Measurements from ENCODE around the gene BCL10. TPM values are rescaled to one million over a fixed set of nuclear protein-coding genes. Genes with fewer than 3 reads are reported as not detected.

The BCL10 gene
- total RNA-seq, 1 experiment from 2014 or later = 24.2 TPM

DNA sequence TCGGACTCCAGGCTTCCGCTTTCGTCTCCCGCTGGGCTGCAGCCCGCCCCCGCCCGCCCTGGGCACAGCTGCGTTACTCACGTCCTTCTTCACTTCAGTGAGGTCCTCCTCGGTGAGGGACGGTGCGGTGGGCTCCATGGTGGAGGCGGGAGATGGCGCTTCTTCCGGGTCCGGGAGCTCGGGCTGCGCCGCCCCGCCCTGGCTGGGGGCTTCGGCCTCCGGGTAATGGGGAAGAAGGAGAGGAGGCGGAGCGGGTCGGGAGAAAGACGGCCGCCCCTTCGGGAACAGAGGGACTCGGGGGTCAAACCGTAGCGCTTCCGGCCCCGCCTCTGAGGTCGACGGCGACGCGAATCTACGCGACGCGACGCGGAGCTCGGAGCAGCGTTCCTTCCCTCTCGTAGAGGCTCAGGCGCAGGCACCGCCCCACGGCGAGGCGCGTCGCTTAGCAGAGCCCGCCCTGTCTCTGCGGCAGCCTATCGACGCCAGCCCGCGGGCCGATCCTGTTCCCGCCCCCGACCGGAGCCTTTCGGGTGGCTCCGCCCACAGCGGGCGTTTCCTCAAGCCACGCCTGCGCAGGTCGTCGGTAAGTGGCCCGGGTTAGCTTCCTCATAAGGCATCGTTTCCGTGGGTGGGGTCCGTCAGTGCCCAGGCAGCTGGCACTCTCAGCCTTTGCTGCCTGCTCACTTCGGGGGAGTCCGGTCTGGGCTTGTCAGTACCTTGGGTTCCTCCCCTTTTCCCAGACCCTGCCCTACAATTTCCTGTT lies at the start of gene BCL10 (continued):
- no peak for TF ChIP-seq ZNF219 (CRISPR knock-in tag; IDR thresholded peaks at IDR 0.05; ENCODE audit: borderline replicate concordance)

DNA sequence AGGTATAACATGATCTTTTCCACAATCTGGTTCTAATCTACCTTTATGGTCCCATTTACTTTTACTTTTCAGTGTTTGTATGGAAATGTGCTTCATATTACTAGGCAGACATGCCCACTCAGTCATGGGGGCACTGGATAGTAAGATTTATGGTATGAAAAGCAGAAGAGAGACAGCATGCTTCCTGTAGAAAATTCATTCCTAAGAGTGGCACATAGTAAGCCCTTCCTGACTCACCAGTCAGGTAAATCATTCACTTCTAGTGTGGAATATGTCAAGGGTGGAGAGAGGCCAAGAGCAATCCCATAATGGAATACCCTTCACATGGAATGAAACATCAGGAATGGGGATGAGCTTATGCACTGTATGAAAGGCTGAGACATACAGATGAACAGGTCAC lies 49.5 kb upstream of the BCL10 start:
- Mint-ChIP-seq H3K9me3 (peaks cover 3% of the 10 kb centered on the region; the same call in 1 of the 2 replicates), H3K36me3 (no peaks in the 10 kb centered on the region), H3K4me3 (no peak overlapping the region), H3K27ac (no peak overlapping the region), H3K4me1 (peaks cover 53% of the 10 kb centered on the region), H3K27me3 (ENCODE audit: low read depth) (no peaks in the 10 kb centered on the region)
- POLR2A ChIA-PET = no interaction called here
- TF ChIP-seq GRHL2 (CRISPR knock-in tag; IDR thresholded peaks at IDR 0.05; ENCODE audit: insufficient replicate concordance, severe bottlenecking) (no peak), IRF2 (CRISPR knock-in tag; IDR thresholded peaks at IDR 0.05; ENCODE audit: borderline replicate concordance, low read depth) (no peak), ZNF263 (CRISPR knock-in tag; IDR thresholded peaks at IDR 0.05; ENCODE audit: low read depth) (no peak), MXD4 (CRISPR knock-in tag; IDR thresholded peaks at IDR 0.05; ENCODE audit: borderline replicate concordance) (no peak), SP1 (CRISPR knock-in tag; conservative IDR thresholded peaks at IDR 0.05) (no peak), FOXP1 (CRISPR knock-in tag; IDR thresholded peaks at IDR 0.05; ENCODE audit: borderline replicate concordance) (no peak), NFATC4 (CRISPR knock-in tag; IDR thresholded peaks at IDR 0.05) (no peak), GTF2I (CRISPR knock-in tag; conservative IDR thresholded peaks at IDR 0.05) (no peak)
- TF ChIP-seq, protein P1, sequence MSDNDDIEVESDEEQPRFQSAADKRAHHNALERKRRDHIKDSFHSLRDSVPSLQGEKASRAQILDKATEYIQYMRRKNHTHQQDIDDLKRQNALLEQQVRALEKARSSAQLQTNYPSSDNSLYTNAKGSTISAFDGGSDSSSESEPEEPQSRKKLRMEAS (CRISPR knock-in tag; IDR thresholded peaks at IDR 0.05) = no peak
- TF ChIP-seq, protein P2, sequence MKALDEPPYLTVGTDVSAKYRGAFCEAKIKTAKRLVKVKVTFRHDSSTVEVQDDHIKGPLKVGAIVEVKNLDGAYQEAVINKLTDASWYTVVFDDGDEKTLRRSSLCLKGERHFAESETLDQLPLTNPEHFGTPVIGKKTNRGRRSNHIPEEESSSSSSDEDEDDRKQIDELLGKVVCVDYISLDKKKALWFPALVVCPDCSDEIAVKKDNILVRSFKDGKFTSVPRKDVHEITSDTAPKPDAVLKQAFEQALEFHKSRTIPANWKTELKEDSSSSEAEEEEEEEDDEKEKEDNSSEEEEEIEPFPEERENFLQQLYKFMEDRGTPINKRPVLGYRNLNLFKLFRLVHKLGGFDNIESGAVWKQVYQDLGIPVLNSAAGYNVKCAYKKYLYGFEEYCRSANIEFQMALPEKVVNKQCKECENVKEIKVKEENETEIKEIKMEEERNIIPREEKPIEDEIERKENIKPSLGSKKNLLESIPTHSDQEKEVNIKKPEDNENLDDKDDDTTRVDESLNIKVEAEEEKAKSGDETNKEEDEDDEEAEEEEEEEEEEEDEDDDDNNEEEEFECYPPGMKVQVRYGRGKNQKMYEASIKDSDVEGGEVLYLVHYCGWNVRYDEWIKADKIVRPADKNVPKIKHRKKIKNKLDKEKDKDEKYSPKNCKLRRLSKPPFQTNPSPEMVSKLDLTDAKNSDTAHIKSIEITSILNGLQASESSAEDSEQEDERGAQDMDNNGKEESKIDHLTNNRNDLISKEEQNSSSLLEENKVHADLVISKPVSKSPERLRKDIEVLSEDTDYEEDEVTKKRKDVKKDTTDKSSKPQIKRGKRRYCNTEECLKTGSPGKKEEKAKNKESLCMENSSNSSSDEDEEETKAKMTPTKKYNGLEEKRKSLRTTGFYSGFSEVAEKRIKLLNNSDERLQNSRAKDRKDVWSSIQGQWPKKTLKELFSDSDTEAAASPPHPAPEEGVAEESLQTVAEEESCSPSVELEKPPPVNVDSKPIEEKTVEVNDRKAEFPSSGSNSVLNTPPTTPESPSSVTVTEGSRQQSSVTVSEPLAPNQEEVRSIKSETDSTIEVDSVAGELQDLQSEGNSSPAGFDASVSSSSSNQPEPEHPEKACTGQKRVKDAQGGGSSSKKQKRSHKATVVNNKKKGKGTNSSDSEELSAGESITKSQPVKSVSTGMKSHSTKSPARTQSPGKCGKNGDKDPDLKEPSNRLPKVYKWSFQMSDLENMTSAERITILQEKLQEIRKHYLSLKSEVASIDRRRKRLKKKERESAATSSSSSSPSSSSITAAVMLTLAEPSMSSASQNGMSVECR (CRISPR knock-in tag; IDR thresholded peaks at IDR 0.05; ENCODE audit: borderline replicate concordance) = no peak
- TF ChIP-seq, protein P3, sequence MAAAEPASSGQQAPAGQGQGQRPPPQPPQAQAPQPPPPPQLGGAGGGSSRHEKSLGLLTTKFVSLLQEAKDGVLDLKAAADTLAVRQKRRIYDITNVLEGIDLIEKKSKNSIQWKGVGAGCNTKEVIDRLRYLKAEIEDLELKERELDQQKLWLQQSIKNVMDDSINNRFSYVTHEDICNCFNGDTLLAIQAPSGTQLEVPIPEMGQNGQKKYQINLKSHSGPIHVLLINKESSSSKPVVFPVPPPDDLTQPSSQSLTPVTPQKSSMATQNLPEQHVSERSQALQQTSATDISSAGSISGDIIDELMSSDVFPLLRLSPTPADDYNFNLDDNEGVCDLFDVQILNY (CRISPR knock-in tag; IDR thresholded peaks at IDR 0.05) = no peak
- TF ChIP-seq, protein P4, sequence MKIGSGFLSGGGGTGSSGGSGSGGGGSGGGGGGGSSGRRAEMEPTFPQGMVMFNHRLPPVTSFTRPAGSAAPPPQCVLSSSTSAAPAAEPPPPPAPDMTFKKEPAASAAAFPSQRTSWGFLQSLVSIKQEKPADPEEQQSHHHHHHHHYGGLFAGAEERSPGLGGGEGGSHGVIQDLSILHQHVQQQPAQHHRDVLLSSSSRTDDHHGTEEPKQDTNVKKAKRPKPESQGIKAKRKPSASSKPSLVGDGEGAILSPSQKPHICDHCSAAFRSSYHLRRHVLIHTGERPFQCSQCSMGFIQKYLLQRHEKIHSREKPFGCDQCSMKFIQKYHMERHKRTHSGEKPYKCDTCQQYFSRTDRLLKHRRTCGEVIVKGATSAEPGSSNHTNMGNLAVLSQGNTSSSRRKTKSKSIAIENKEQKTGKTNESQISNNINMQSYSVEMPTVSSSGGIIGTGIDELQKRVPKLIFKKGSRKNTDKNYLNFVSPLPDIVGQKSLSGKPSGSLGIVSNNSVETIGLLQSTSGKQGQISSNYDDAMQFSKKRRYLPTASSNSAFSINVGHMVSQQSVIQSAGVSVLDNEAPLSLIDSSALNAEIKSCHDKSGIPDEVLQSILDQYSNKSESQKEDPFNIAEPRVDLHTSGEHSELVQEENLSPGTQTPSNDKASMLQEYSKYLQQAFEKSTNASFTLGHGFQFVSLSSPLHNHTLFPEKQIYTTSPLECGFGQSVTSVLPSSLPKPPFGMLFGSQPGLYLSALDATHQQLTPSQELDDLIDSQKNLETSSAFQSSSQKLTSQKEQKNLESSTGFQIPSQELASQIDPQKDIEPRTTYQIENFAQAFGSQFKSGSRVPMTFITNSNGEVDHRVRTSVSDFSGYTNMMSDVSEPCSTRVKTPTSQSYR (CRISPR knock-in tag; IDR thresholded peaks at IDR 0.05) = no peak
- TF ChIP-seq, protein P5, sequence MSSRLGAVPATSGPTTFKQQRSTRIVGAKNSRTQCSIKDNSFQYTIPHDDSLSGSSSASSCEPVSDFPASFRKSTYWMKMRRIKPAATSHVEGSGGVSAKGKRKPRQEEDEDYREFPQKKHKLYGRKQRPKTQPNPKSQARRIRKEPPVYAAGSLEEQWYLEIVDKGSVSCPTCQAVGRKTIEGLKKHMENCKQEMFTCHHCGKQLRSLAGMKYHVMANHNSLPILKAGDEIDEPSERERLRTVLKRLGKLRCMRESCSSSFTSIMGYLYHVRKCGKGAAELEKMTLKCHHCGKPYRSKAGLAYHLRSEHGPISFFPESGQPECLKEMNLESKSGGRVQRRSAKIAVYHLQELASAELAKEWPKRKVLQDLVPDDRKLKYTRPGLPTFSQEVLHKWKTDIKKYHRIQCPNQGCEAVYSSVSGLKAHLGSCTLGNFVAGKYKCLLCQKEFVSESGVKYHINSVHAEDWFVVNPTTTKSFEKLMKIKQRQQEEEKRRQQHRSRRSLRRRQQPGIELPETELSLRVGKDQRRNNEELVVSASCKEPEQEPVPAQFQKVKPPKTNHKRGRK (CRISPR knock-in tag; IDR thresholded peaks at IDR 0.05; ENCODE audit: borderline replicate concordance) = no peak
- TF ChIP-seq, protein P6, sequence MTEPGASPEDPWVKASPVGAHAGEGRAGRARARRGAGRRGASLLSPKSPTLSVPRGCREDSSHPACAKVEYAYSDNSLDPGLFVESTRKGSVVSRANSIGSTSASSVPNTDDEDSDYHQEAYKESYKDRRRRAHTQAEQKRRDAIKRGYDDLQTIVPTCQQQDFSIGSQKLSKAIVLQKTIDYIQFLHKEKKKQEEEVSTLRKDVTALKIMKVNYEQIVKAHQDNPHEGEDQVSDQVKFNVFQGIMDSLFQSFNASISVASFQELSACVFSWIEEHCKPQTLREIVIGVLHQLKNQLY (CRISPR knock-in tag; IDR thresholded peaks at IDR 0.05) = no peak
- DNase-seq (ENCODE audit: low spot score) (no peak), ATAC-seq (no peak)
- CTCF ChIA-PET = no interaction called here

All from WTC11 (cell line).